Activated CD8-positive, alpha-beta T cell treated with anti-CD3 and anti-CD28 coated beads, Interleukin-2, amount 10 ng/mL, durations not matched to agents 7 days and 5 days (primary cell): ENCODE data around the gene FBLL1. TPM values are rescaled to one million over a fixed set of nuclear protein-coding genes. Genes with fewer than 3 reads are reported as not detected.

Experiments used
- ATAC-seq: fragments of 150-1000 bp; cut with Tn5 transposase; one replicate; pipeline ENCODE4 v1.10.0; 2021; ENCODE audit warnings: moderate library complexity
- CTCF ChIA-PET: fragments of 350-600 bp; sonication (Branson Sonifier 250); formaldehyde crosslinking; loops from one replicate; lab custom pipeline; 2021; ENCODE audit warnings: antibody characterized with exemption; lab: Charles Lee
- POLR2A ChIA-PET: fragments of 350-600 bp; sonication (Branson Sonifier 250); formaldehyde crosslinking; loops from one replicate; lab custom pipeline; 2021; ENCODE audit warnings: antibody characterized with exemption; lab: Charles Lee
- DNase-seq: peaks from one replicate; pipeline ENCODE4 v3.0.0-alpha.2; 2020
- H3K27ac Mint-ChIP-seq: one replicate; pipeline ENCODE4 v1.8.0; 2021; ENCODE audit warnings: mild to moderate bottlenecking, mixed read lengths
- H3K27me3 Mint-ChIP-seq: one replicate; pipeline ENCODE4 v1.8.0; 2021; ENCODE audit warnings: low read depth, mixed read lengths
- H3K36me3 Mint-ChIP-seq: one replicate; pipeline ENCODE4 v1.8.0; 2021; ENCODE audit warnings: low read depth, mixed read lengths
- H3K4me1 Mint-ChIP-seq: one replicate; pipeline ENCODE4 v1.8.0; 2021; ENCODE audit warnings: low read depth, mixed read lengths
- H3K4me3 Mint-ChIP-seq: one replicate; pipeline ENCODE4 v1.8.0; 2021; ENCODE audit warnings: mild to moderate bottlenecking, mixed read lengths
- H3K9me3 Mint-ChIP-seq: one replicate; pipeline ENCODE4 v1.8.0; 2022; ENCODE audit warnings: mixed read lengths; ENCODE audit not compliant: insufficient read depth
- total RNA-seq, 2 experiments: library from RNA; stranded (reverse); gene quantifications; one replicate each; pipeline ENCODE4 v1.2.3, GENCODE V29; 2021

Gene FBLL1
- under 1 TPM; 0.21 to 0.37 TPM for total RNA-seq

DNA sequence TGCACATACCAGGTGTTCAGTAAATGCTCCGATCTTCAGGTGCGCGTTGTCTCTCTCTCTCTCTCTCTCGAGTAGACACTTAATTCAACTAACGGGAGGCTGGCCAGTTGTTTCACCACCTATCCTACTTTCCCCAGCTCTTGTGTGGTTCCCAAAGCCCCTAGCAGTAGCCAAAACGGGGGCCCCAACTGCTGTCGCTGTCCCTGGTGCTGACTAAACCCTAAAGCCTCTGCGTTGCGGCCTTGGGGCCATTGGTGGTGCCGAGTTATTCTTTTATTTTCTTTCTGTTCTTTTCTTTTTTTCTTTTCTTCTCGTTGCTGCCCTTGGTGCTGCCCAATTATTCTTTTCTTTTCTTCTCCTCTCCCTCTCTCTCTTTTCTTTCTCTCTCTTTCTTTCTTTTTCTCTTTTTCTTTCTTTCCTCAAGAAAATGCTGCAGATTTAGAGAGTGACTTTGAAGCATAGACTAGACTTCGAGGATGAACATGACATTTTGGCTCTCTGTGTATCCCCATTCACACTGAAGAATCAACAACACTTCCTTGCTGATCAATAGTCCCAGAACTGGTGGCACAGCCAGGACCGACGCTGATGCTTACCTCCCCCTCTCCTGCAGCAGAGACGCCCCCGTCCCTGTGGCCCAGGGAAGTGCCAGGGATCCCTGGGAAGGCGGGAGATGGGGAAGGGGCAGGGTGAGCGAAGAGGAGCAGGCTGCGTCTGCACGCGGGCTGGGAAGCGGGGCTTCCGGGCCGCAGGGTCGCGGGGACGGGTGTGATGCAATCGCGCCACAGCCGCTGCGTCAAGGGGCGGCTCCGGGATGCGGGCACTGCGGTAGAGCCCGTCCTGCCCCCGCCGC is at the start of gene FBLL1:
FBLL1 (plus strand) TSS at position 785 of the 853 bp plus-strand sequence. CDS start 200 bp downstream, outside the sequence.
- peaks cover 7% of the 10 kb centered on the region for H3K4me1 Mint-ChIP-seq
- no peaks in the 10 kb centered on the region for H3K9me3 Mint-ChIP-seq
- ChIA-PET CTCF (no interaction called here), POLR2A (no interaction called here)
- H3K27me3 Mint-ChIP-seq, result peaks cover 31% of the 10 kb centered on the region
- peaks cover 9% of the 10 kb centered on the region for H3K36me3 Mint-ChIP-seq
- peak; percentile 54 for ATAC-seq
- DNase-seq, result peak; percentile 48
- peak within 1 kb of the TSS; percentile 56 for H3K4me3 Mint-ChIP-seq
- no peak within 1 kb of the TSS for H3K27ac Mint-ChIP-seq

DNA sequence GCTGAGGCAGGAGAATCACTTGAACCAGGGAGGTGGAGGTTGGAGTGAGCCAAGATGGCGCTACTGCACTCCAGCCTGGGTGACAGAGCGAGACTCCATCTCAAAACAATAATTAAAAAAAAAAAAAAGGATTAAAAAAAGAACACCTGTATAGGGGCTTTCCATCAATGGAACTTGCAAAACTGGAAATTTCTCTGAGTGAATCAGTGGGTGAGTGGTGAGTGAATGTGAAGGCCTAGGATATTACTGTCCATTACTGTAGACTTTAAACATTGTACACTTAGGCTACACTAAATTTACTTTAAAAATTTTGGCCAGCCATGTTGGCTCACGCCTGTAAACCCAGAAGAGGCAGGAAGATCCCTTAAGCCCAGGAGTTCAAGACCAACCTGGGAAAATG is 48.5 kb upstream of the FBLL1 start:
- H3K4me1 Mint-ChIP-seq, result peaks cover 21% of the 10 kb centered on the region
- no peak overlapping the region for H3K27ac Mint-ChIP-seq
- no peaks in the 10 kb centered on the region for H3K36me3 Mint-ChIP-seq
- CTCF ChIA-PET, result no interaction called here
- H3K27me3 Mint-ChIP-seq, result peaks cover 2% of the 10 kb centered on the region
- H3K4me3 Mint-ChIP-seq, result no peak overlapping the region
- DNase-seq (no peak), ATAC-seq (no peak)
- POLR2A ChIA-PET, result no interaction called here
- no peaks in the 10 kb centered on the region for H3K9me3 Mint-ChIP-seq

DNA sequence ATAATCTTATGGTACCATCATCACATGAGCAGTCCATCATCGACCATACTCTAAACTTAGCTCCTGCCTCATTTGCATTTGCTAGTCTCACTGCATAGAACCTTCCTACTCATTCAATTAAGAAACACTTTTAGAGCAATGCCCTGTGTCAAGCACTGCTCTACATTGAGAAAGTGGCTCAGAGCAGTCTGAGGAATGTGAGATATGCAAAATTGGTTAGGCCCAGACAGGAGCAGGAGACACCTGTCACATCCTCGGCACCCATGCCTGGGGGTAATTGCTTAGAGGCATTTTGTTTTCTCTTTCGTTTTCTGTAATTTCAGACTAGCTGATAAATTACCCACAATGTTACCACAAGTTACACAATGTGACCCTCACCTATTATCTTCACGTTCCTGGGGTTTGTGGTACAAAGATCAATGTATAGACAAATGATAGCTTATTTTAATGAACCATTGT is 47.7 kb upstream of the FBLL1 start:
- DNase-seq, result peak; percentile 24
- Mint-ChIP-seq H3K4me3 (no peak overlapping the region), H3K27ac (no peak overlapping the region)

DNA sequence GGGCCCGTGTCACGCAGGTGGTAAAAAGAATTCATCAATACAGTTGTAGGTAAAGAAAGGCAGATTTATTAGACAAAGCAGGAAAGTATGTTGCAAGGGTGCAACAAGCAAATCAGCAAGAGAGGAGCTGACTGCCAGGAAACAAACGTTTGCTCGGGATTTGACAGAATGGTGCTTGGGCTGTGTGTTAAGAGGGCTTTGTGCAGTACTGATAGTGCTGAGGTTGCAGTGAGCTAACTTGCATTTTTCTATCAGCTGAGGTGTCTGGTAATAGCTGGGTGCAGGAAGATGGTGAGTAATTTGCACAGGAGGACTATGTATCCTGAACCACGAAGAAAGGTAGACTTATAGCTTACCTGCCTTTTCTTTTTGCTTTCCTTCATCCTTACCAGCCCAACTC is 46.7 kb upstream of the FBLL1 start:
- no peak overlapping the region for H3K27ac Mint-ChIP-seq
- no peaks in the 10 kb centered on the region for H3K9me3 Mint-ChIP-seq
- ChIA-PET CTCF (no interaction called here), POLR2A (interaction anchor here (0.7 kb wide), 1 partner anchor 56 kb away, joined by 3 read pairs; no protein-coding TSS in a partner anchor)
- no peak overlapping the region for H3K4me3 Mint-ChIP-seq
- H3K36me3 Mint-ChIP-seq, result no peaks in the 10 kb centered on the region
- ATAC-seq, result no peak
- DNase-seq, result no peak
- H3K4me1 Mint-ChIP-seq, result peaks cover 29% of the 10 kb centered on the region
- H3K27me3 Mint-ChIP-seq, result peaks cover 2% of the 10 kb centered on the region

More for the DNA sequence above, 47.7 kb upstream of the FBLL1 start:
- POLR2A ChIA-PET, result interaction anchor here (0.6 kb wide), 1 partner anchor 98 kb away, joined by 3 read pairs; the partner anchor contains the start of gene PANK3
- Mint-ChIP-seq H3K27me3 (peaks cover 2% of the 10 kb centered on the region), H3K4me1 (peaks cover 28% of the 10 kb centered on the region), H3K9me3 (no peaks in the 10 kb centered on the region), H3K36me3 (no peaks in the 10 kb centered on the region)
- ATAC-seq, result no peak
- CTCF ChIA-PET, result no interaction called here

DNA sequence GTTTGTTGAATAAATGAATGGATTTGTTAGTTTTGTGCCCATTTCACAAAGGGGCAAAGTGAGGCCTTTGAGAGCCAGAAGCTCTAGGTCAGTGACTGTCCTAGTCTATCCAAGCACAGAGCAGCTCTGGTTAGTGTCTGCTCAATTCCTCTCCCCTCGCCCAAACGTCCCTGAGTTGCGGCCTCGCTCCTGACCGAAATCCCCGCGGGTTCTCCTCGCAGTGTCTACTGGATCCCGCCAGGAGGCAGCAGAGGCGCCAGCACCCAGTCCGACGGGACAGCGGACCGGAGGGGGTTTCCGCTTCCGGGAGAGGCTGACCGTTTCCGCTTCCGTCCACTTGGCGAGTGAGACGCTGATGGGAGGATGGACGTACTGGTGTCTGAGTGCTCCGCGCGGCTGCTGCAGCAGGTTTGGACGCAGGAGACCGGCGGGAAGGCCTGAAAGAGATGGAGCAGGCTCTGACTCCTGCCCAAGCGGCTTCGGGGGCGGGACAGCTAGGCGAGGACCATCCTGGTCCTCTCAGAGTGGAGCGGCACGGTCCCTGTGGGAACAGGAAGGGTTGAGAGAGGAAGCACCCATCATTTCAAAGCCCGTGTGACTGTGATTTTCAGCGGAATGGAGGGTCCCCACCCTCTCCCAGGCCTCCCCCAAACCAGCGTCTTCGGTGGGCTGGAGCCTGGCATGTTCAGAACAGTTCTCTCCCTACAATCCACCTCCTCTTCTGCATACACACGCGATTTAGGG is 42.8 kb upstream of the FBLL1 start, which contains the start of gene RARS1:
RARS1 (plus strand) TSS at position 336 of the 744 bp plus-strand sequence; CDS start at position 364, 28 bp downstream.
- Mint-ChIP-seq H3K27ac (peak within 1 kb of the TSS; percentile 96), H3K36me3 (peaks cover 21% of the 10 kb centered on the region), H3K9me3 (no peaks in the 10 kb centered on the region), H3K27me3 (no peaks in the 10 kb centered on the region), H3K4me3 (peak within 1 kb of the TSS; percentile 99), H3K4me1 (peaks cover 36% of the 10 kb centered on the region)
- ChIA-PET POLR2A (interaction anchor here (0.8 to 1.2 kb wide), 2 partner anchors 89 to 93 kb away, joined by 5 to 6 read pairs; partner anchors contain the start of gene PANK3), CTCF (interaction anchor here (0.7 kb wide), 1 partner anchor 10 kb away, joined by 3 read pairs; no protein-coding TSS in a partner anchor)
- DNase-seq (peak; percentile 93), ATAC-seq (peak; percentile 96)

DNA sequence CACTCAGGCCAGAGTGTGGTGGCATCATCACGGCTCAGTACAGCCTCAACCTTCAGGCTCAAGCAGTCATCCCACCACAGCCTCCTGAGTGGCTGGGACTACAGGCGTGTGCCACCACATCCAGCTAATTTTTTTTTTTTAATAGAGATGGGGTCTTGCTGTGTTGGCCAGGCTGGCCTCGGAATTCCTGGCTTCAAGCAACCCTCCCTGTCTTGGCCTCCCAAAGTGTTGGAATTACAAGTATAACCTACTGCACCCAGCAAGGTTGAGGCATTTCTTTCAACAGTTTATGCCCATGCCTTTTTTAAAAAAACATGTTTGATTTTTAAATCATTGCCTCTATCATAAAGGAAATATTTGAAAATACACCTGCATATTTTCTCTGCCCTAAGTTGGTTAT is 40.0 kb upstream of the FBLL1 start:
- Mint-ChIP-seq H3K4me3 (no peak overlapping the region), H3K36me3 (peaks cover 43% of the 10 kb centered on the region), H3K4me1 (peaks cover 30% of the 10 kb centered on the region), H3K27ac (no peak overlapping the region), H3K27me3 (no peaks in the 10 kb centered on the region), H3K9me3 (no peaks in the 10 kb centered on the region)
- DNase-seq (no peak), ATAC-seq (no peak)
- ChIA-PET POLR2A (no interaction called here), CTCF (no interaction called here)

DNA sequence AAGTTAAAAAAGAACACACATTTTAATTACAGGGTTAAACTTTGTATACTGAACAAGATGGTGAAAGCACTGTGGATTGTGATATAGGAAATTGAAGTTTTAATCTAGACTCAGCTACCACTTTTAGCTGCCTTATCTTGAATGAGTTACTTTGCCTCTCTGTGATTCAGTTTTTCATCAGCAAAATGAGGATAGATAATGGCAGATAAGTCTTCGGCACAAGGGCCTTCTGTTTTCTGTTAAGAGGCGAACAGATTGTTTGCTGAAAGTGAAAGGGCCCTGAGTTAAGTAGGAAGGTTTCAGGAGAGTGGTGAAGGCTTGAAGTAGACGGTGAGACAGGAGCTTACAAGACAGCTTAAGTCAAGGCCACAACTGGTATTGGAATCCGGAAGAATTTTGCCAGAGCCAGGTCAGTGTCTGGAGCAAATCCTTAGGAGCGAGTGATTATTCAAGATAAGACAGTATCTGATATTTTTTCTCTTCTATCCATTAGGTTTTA is 35.0 kb upstream of the FBLL1 start:
- CTCF ChIA-PET, result no interaction called here
- no peaks in the 10 kb centered on the region for H3K9me3 Mint-ChIP-seq
- no peak overlapping the region for H3K4me3 Mint-ChIP-seq
- no peak overlapping the region for H3K27ac Mint-ChIP-seq
- POLR2A ChIA-PET, result no interaction called here
- ATAC-seq, result no peak
- peaks cover 69% of the 10 kb centered on the region for H3K36me3 Mint-ChIP-seq
- peaks cover 1% of the 10 kb centered on the region for H3K4me1 Mint-ChIP-seq
- DNase-seq, result no peak
- no peaks in the 10 kb centered on the region for H3K27me3 Mint-ChIP-seq

DNA sequence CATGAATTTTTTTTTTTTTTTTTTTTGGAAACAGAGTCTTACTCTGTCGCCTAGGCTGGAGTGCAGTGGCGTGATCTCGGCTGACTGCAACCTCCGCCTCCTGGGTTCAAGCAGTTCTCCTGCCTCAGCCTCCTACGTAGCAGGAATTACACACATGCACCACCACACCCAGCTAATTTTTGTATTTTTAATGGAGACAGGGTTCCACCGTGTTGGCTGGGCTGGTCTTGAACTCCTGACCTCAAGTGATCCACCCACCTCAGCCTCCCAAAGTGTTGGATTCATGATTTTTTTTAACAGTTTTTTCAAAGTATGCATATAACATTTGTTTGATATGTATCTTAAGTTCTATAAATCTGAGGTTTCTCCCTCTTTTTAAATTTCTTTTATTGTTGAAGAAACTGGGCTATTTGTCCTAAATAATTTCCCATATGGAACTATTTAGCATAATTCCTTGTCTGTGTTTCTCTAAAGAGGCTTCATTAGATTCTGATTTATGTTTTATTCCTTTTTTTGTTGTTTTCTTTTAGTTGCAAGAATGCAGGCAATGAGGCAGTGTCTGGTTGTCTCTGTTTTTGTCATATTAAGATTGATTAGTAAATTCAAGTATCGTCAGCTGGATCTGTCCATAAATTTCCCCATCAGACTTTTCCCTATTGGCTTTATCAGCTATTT is 26.4 kb upstream of the FBLL1 start:
- no peaks in the 10 kb centered on the region for H3K4me1 Mint-ChIP-seq
- CTCF ChIA-PET, result no interaction called here

DNA sequence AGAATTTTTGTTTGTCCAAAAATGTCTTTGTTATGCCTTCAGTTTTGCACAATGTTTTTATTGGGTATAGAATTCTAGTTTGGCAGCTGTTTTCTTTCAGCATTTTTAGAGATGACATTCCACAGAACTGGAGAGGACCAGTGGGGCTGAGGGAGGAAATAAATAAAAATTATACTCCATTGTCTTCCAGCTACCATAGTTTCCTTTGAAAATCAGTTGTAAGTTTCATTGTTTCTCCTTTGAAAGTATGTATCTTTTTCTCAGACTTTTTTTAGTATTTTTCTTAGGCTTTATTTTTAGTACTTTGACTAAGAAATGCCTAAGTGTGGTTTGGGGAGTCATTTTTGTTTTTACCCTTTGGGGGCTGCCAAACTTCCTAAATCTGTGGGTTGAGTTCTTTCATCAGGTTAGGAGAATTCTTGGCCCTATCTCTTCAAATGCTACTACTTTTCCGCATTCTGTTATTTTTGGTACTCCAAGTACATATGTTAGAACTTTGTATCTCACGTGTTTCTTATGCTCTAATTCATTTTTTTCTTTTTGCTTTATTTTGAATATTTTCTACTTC is 15.2 kb upstream of the FBLL1 start:
- Mint-ChIP-seq H3K4me1 (no peaks in the 10 kb centered on the region), H3K27me3 (no peaks in the 10 kb centered on the region), H3K4me3 (no peak overlapping the region), H3K9me3 (peaks cover 10% of the 10 kb centered on the region), H3K36me3 (peaks cover 81% of the 10 kb centered on the region), H3K27ac (no peak overlapping the region)
- ChIA-PET CTCF (no interaction called here), POLR2A (no interaction called here)
- ATAC-seq, result no peak
- no peak for DNase-seq

More for the DNA sequence above, 26.4 kb upstream of the FBLL1 start:
- no peak for ATAC-seq
- Mint-ChIP-seq H3K27me3 (no peaks in the 10 kb centered on the region), H3K27ac (no peak overlapping the region), H3K36me3 (peaks cover 49% of the 10 kb centered on the region), H3K9me3 (no peaks in the 10 kb centered on the region), H3K4me3 (no peak overlapping the region)
- DNase-seq, result no peak
- POLR2A ChIA-PET, result no interaction called here

DNA sequence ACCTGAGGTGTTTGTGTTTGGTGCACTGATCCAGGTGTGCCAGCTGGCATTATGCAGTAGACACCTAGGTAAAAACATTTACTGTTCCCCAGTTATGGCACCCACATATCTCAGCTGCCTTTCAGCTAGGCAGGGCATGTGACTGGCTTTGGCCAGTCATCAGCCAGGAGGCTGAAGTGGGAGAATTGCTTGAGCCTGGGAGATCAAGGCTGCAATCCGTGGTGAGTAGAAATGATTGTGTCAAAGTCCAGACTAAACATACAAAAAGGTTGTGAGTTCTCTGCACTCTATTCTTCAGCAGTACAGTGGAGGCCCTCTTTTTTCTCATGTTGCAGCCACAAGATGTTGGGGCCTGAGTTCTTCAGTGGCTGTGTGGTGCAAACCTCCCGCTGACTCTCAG is 3.2 kb upstream of the FBLL1 start:
- H3K4me3 Mint-ChIP-seq, result no peak overlapping the region
- POLR2A ChIA-PET, result no interaction called here
- H3K27ac Mint-ChIP-seq, result no peak overlapping the region
- DNase-seq (no peak), ATAC-seq (no peak)
- peaks cover 17% of the 10 kb centered on the region for H3K36me3 Mint-ChIP-seq
- peaks cover 7% of the 10 kb centered on the region for H3K4me1 Mint-ChIP-seq
- CTCF ChIA-PET, result no interaction called here
- H3K9me3 Mint-ChIP-seq, result no peaks in the 10 kb centered on the region
- H3K27me3 Mint-ChIP-seq, result peaks cover 21% of the 10 kb centered on the region

DNA sequence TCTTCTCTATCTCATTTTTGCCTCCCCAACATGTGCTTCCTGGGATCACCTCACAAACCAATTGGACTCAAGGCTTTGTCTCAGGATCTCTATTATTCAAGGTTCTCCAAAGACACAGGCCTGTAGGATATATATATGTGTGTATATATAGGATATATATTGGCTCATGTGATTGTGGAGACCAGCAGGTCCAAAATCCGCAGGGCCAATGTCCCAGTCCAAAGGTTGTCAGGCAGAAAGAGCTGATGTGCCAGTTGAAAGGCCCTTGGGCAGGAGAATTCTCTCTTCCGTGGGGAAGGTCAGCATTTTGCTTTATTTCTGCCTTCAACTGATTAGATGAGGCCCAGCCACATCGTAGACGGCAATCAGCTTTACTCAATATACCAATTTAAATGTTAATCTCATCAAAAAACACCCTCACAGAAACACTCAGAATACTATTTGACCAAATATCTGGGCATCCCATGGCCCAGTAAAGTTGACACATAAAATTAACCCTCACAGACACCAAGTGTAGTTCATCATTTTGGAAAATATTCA is 1.3 kb upstream of the FBLL1 start:
- POLR2A ChIA-PET, result no interaction called here
- DNase-seq (no peak), ATAC-seq (no peak)
- no peaks in the 10 kb centered on the region for H3K9me3 Mint-ChIP-seq
- peaks cover 9% of the 10 kb centered on the region for H3K36me3 Mint-ChIP-seq
- CTCF ChIA-PET, result no interaction called here
- H3K4me1 Mint-ChIP-seq, result peaks cover 7% of the 10 kb centered on the region
- H3K4me3 Mint-ChIP-seq, result no peak overlapping the region
- no peak overlapping the region for H3K27ac Mint-ChIP-seq
- H3K27me3 Mint-ChIP-seq, result peaks cover 26% of the 10 kb centered on the region
